Diencephalon (tissue), 1 donor: ENCODE measurements around the gene NAA38. TPM values are rescaled to one million over a fixed set of nuclear protein-coding genes. Genes with fewer than 3 reads are reported as not detected.

Experiments used
- small RNA-seq: library from RNA; depleted of rRNA; stranded (forward); fragments of <200 nt; gene quantifications from one replicate; pipeline ENCODE3, GENCODE V24; 2014
- total RNA-seq: library from RNA; depleted of rRNA; stranded (reverse); fragments of >200 nt; gene quantifications from one replicate; pipeline ENCODE4 v1.2.3, GENCODE V29; 2014

The NAA38 gene
- 42.2 TPM for total RNA-seq

GRCh38 chr17:7856811-7857712, at the start of gene NAA38:
NAA38 (minus strand) TSS chr17:7857559; CDS start chr17:7857463, 96 bp downstream.

GRCh38 chr17:7888184-7888920, 31.0 kb upstream of the NAA38 start, which contains the start of gene CHD3:
CHD3 (plus strand) TSS chr17:7888789; CDS start chr17:7889001, 212 bp downstream.

GRCh38 chr17:7857713-7858521, 558 bp upstream of the NAA38 start, which contains the start of gene CYB5D1:
CYB5D1 (plus strand) TSS chr17:7858003; CDS start chr17:7858135, 132 bp downstream.

GRCh38 chr17:7854851-7855659, 2.3 kb downstream of the NAA38 start, which contains the start of gene TMEM88:
TMEM88 (plus strand) TSS chr17:7855066; CDS start chr17:7855075, 9 bp downstream.

GRCh38 chr17:7833795-7834541, 23.4 kb downstream of the NAA38 start, which contains the start of gene KDM6B:
KDM6B (plus strand) TSS chr17:7834217; CDS start chr17:7845555, 11,338 bp downstream.

Small RNAs within 50 kb of the gene (small RNA-seq; reads per million reads assigned to genes)
- gene SCARNA21 = 17.7 reads per million, percentile 94 among the genes with 10 or more reads in this experiment

Other genes with a start within 250 kb of the NAA38 start
- 46.1 TPM for gene FXR2, start 242.7 kb downstream of the NAA38 start, total RNA-seq
- 30.7 TPM for gene SAT2, start 229.7 kb downstream of the NAA38 start, total RNA-seq
- gene SHBG, start 227.4 kb downstream of the NAA38 start, total RNA-seq = not detected
- 27.5 TPM for gene ATP1B2, start 206.6 kb downstream of the NAA38 start, total RNA-seq
- gene TP53, start 170.1 kb downstream of the NAA38 start, total RNA-seq = 10.6 TPM
- 7.8 TPM for gene WRAP53, start 169.1 kb downstream of the NAA38 start, total RNA-seq
- 42.4 TPM for gene EFNB3, start 152.4 kb downstream of the NAA38 start, total RNA-seq
- gene DNAH2, start 139.8 kb downstream of the NAA38 start, total RNA-seq = 2.5 TPM
- gene KDM6B, start 23.3 kb downstream of the NAA38 start, total RNA-seq = 13.1 TPM
- 2.3 TPM for gene TMEM88, start 2.5 kb downstream of the NAA38 start, total RNA-seq
- 22.6 TPM for gene CYB5D1, start 444 bp upstream of the NAA38 start, total RNA-seq
- 206 TPM for gene CHD3, start 31.2 kb upstream of the NAA38 start, total RNA-seq
- gene RNF227, start 58.7 kb upstream of the NAA38 start, total RNA-seq = 8.1 TPM
- gene KCNAB3, start 72.3 kb upstream of the NAA38 start, total RNA-seq = 3.7 TPM
- gene TRAPPC1, start 74.4 kb upstream of the NAA38 start, total RNA-seq = 21.9 TPM
- gene CNTROB, start 74.6 kb upstream of the NAA38 start, total RNA-seq = 31.6 TPM
- gene GUCY2D, start 145.1 kb upstream of the NAA38 start, total RNA-seq = not detected
- not detected for gene ALOX15B, start 181.5 kb upstream of the NAA38 start, total RNA-seq
- not detected for gene ALOX12B, start 230.2 kb upstream of the NAA38 start, total RNA-seq